Ovary (tissue), 9 donors: ENCODE data around the gene TBC1D12. TPM values are rescaled to one million over a fixed set of nuclear protein-coding genes. Genes with fewer than 3 reads are reported as not detected.
"Not testable (repeated sequence)": the region's sequence is repeated elsewhere in the genome, so short reads cannot be mapped to it uniquely, and the experiment has no call there.

Experiments used
- DNase-seq, 5 donors: peaks; one replicate each; pipeline ENCODE4 v3.0.0-alpha.2; 2019 to 2020
- H3K27ac ChIP-seq, 2 donors: fragments of 200-600 bp; one replicate each; pipeline versions ENCODE4 v1.5.1 to v1.8.0; 2019 to 2022
- H3K27me3 ChIP-seq: fragments of 200-600 bp; one replicate; pipeline ENCODE4 v1.8.0; 2022
- H3K36me3 ChIP-seq: fragments of 200-600 bp; sonication (generic); one replicate; pipeline ENCODE4 v1.5.1; 2019
- H3K4me1 ChIP-seq: one replicate; pipeline ENCODE4 v1.8.1; 2013; ENCODE audit warnings: mild to moderate bottlenecking, moderate library complexity; ENCODE audit not compliant: insufficient read depth
- H3K4me3 ChIP-seq: fragments of 200-600 bp; sonication (generic); one replicate; pipeline ENCODE4 v1.5.1; 2017
- H3K9me3 ChIP-seq, 2 donors: fragments of 200-600 bp in 1 of 2; sonication (generic) in 1 of 2; one replicate each; pipeline versions ENCODE4 v1.5.1 to v1.8.1; 2013 to 2019; ENCODE audit warnings: mild to moderate bottlenecking in 1 of 2, moderate library complexity in 1 of 2
- CTCF ChIP-seq, 3 donors: fragments of 450-650 bp in 2 of 3; fragments of 200-600 bp in 1 of 3; IDR thresholded peaks; one replicate each; pipeline versions ENCODE4 v1.5.1 to v1.8.0; 2016 to 2022; ENCODE audit warnings: antibody characterized with exemption in 3 of 3, mild to moderate bottlenecking in 1 of 3
- EP300 ChIP-seq: sonication (generic); formaldehyde crosslinking; IDR thresholded peaks from one replicate; pipeline ENCODE4 v1.6.1; 2017; ENCODE audit warnings: antibody characterized with exemption
- POLR2A ChIP-seq: fragments of 450-650 bp; IDR thresholded peaks from one replicate; pipeline ENCODE4 v1.6.1; 2017; ENCODE audit warnings: antibody characterized with exemption, mild to moderate bottlenecking, moderate library complexity
- WGBS, 3 donors: extraction: QIAGEN DNeasy Blood & Tissue Kit in 1 of 3; methylation state at CpG; one replicate each; pipeline versions ENCODE4 v1.1.5 to v1.1.7; 2013 to 2017; 5-methylcytosine and 5-hydroxymethylcytosine counted together
- intact Hi-C, 4 donors: fragments of 100-400 bp; cut with DNase I; formaldehyde crosslinking; loops; one replicate each; pipeline versions ENCODE4 v1.11.0 to v1.15.1; 2022 to 2023
- polyA plus RNA-seq, 2 donors: library from polyadenylated mRNA; stranded (reverse); fragments of 200-250 nt in 1 of 2; fragments of 350-450 nt in 1 of 2; fragmentation: Illumina TruSeq in 1 of 2; extraction: RNeasy Lipid Tissue Mini Kit (QIAGEN cat#74804) in 1 of 2; gene quantifications; one replicate each; pipeline ENCODE4 v1.2.3, GENCODE V29; 2013 to 2014
- total RNA-seq, 7 donors: library from RNA; depleted of rRNA in 2 of 7; stranded (reverse); fragments of >200 nt in 2 of 7; fragmentation: NEBNext Ultra II Directional in 3 of 7; extraction: Animal tissue kit (Norgen Biotek cat#: 25700) in 3 of 7; gene quantifications; one replicate each; pipeline versions ENCODE4 v1.1.0 to v1.2.4, GENCODE V29; 2016 to 2023
- donor health status: DM: no; HTN: no; CAD: no; lungs with moderate emphysema.
- donor health status: DM: no; HTN: no; CAD: no.
- donor health status: Bipolar disorder and iron deficiency.
- donor health status: DM: yes; HTN: yes; CAD: no.
- donor health status: DM: no; HTN: no; CAD: no.
- donor health status: DM: yes; HTN: yes; CAD: no.

Gene TBC1D12
- total and polyA plus RNA-seq, 9 donors = 5.6 to 20.4 (median 10.2) TPM

DNA sequence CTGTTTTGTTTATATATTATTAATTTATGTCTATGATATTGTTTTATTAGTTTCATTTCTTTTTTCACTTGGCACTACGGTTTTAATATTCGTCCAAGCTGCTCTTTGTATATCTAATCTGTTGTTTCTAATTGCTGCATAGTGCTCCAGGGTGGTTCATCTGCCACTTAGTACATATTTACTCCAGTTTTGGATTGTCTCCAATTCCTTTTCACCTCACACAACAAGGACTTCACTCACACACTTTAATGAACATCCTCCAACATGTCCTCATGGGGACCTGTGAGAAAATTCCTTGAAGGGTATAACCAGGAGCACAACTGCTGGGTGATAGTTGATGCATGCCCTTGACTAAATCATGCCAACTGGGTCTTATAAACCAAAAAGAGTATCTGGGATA lies 25.5 kb upstream of the TBC1D12 start:
- intact Hi-C loops = no loop called here
- H3K4me3 ChIP-seq = no peak overlapping the region
- H3K27ac ChIP-seq = no peak overlapping the region
- DNase-seq = no peak
- no peaks in the 10 kb centered on the region for H3K27me3 ChIP-seq
- TF ChIP-seq CTCF (IDR thresholded peaks at IDR 0.05) = no peak
- no peak for TF ChIP-seq POLR2A
- no peak for TF ChIP-seq EP300
- no peaks in the 10 kb centered on the region for H3K36me3 ChIP-seq
- WGBS, 3 donors = 51 to 68% (median 58%) methylated on average over 2 of the region's 2 CpGs
- H3K4me1 ChIP-seq = no peaks in the 10 kb centered on the region
- H3K9me3 ChIP-seq = no peaks in the 10 kb centered on the region

DNA sequence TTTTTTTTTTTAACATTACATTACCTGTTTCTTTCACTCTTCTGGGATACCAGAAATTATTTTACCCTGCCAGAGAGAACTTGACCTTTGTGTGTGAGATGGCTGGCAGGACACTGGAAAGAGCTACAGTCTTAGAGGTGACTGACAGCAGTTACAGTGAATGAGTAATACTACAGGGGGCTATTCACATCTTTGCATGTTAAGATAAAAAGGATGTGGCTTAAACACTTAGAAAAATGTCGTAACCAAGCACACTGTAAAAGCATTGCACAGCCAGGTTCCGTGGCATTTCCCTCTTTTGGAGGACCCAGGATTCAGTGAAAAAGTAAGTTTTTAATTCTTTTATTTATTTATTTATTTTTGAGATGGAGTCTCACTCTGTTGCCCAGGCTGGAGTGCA lies 18.8 kb upstream of the TBC1D12 start:
- no peak overlapping the region for H3K4me3 ChIP-seq
- WGBS, 3 donors = 94 to 98% (median 94%) methylated on average over 2 of the region's 2 CpGs
- intact Hi-C loops = no loop called here
- no peak overlapping the region for H3K27ac ChIP-seq
- H3K4me1 ChIP-seq = no peaks in the 10 kb centered on the region
- no peak for DNase-seq
- no peaks in the 10 kb centered on the region for H3K27me3 ChIP-seq
- no peak for TF ChIP-seq EP300
- no peak for TF ChIP-seq POLR2A
- TF ChIP-seq CTCF (IDR thresholded peaks at IDR 0.05) = no peak
- H3K36me3 ChIP-seq = no peaks in the 10 kb centered on the region
- no peaks in the 10 kb centered on the region for H3K9me3 ChIP-seq

DNA sequence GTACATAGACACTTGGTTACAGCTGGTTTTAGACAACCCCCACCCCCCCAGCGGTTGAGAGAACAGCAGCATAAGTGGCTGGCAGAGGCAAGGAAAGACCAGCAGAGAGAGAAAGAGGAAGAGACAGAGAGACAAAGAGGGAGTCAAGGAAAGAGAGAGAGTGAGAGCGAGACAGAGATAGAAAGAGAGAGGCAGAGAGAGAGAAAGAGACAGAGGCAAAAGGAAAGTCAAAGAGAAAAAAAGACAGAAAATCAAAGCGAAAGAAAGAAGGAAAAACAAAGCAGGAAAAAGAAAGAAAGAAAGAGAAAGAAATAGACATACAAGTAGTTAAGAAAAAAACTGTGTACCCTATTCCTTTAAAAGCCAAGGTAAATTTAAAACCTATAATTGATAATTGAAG lies 16.6 kb upstream of the TBC1D12 start:
- WGBS, 3 donors = 87 to 94% (median 91%) methylated on average over 3 of the region's 3 CpGs
- H3K27me3 ChIP-seq, intact Hi-C loops, H3K4me3 ChIP-seq, DNase-seq, H3K36me3 ChIP-seq, H3K9me3 ChIP-seq, H3K4me1 ChIP-seq, H3K27ac ChIP-seq: not testable (repeated sequence)

DNA sequence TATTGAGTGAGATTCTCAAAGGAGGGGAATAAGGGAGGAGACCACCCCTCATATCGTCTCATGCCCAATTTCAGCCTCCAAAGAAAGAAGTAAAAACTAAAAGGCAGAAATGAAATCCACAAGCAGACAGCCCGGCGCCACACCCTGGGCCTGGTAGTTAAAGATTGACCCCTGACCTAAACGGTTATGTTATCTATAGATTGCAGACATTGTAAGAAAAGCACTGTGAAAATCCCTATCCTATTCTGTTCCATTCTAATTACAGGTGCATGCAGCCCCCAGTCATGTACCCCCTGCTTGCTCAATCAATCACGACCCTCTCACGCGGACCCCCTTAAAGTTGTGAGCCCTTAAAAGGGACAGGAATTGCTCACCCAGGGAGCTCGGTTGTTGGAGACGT lies 10.2 kb upstream of the TBC1D12 start:
- H3K4me3 ChIP-seq, H3K36me3 ChIP-seq, H3K9me3 ChIP-seq, H3K27me3 ChIP-seq, H3K27ac ChIP-seq, DNase-seq, H3K4me1 ChIP-seq, intact Hi-C loops: not testable (repeated sequence)
- 83 to 87% (median 84%) methylated on average over 9 of the region's 9 CpGs for WGBS, 3 donors

DNA sequence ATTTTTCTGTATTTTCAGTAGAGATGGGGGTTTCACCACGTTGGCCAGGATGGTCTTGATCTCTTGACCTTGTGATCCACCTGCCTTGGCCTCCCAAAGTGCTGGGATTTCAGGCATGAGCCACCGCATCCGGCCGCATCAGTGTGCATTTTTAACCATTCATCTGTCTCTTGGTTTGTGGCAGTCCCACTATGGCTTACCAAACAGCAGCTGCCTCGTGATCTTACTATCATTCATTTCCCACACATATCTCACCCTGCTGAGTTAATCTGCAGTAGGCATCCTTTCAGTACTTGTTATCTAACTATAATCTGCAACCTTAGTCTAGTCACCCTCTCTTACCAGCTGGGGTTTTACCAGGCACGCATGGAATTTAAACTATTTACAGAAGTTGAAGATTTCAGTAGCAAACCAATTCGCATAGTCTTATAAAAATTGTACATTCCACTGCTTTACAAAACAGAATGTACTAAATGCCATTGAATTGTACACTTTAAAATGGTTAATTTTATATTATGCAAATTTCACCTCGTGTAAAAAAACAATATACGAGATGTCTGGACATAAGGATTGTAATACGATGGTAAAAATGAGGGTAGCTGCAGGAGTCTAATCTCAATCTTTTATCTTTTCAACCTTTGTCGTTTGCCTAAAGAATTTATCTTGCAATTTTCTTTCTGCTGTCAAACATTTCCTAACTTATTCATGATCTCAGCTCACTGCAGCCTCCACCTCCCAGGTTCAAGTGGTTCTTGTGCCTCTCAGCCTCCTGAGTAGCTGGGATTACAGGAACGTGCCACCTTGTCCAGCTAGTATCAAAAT lies 4.6 kb upstream of the TBC1D12 start:
- Histone ChIP-seq H3K27ac (no peak overlapping the region), H3K4me3 (no peak overlapping the region), H3K4me1 (peaks cover 2% of the 10 kb centered on the region), H3K36me3 (no peaks in the 10 kb centered on the region), H3K27me3 (no peaks in the 10 kb centered on the region), H3K9me3 (no peaks in the 10 kb centered on the region)
- WGBS, 3 donors = 40 to 59% (median 46%) methylated on average over 12 of the region's 12 CpGs
- intact Hi-C loops = no loop called here
- no peak for TF ChIP-seq EP300
- no peak for TF ChIP-seq POLR2A
- DNase-seq = no peak

DNA sequence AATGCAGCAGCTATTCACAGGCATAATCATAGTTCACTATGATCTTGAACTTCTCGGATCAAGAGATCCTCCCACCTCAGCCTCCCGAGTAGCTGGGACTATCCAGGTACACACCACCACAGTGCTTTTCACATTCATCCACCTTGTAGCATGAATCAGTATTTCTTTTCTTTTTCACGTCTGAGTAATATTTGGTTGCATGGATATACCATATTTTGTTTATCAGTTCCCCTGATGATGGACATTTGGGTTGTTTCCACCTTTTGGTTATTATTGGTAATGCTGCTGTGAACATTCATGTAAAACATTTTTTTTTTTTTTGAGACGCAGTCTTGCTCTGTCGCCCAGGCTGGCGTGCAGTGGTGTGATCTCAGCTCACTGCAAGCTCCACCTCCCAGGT lies 3.6 kb upstream of the TBC1D12 start:
- H3K36me3 ChIP-seq = no peaks in the 10 kb centered on the region
- 84 to 90% (median 88%) methylated on average over 6 of the region's 6 CpGs for WGBS, 3 donors
- DNase-seq = no peak
- peaks cover 2% of the 10 kb centered on the region for H3K4me1 ChIP-seq
- H3K27me3 ChIP-seq = no peaks in the 10 kb centered on the region
- TF ChIP-seq CTCF (IDR thresholded peaks at IDR 0.05) (no peak), EP300 (no peak), POLR2A (no peak)
- H3K9me3 ChIP-seq = no peaks in the 10 kb centered on the region
- H3K27ac ChIP-seq = no peak overlapping the region
- no peak overlapping the region for H3K4me3 ChIP-seq
- intact Hi-C loops = no loop called here
